Airway epithelial cell (primary cell): ENCODE measurements around the gene ATP8B1. TPM values are rescaled to one million over a fixed set of nuclear protein-coding genes. Genes with fewer than 3 reads are reported as not detected.

Source experiments
- total RNA-seq: library from RNA; depleted of rRNA; stranded (reverse); fragments of >200 nt; gene quantifications from 2 replicates; pipeline ENCODE4 v1.2.3, GENCODE V29; 2015

ATP8B1 gene
- total RNA-seq, result 16.1 and 23.5 TPM in 2 replicates

GRCh38 chr18:57803103-57803969 lies at the start of gene ATP8B1:
Gene ATP8B1 (minus strand): TSS chr18:57803315. CDS start chr18:57731807, 71,508 bp downstream.

Other genes starting within 250 kb of the ATP8B1 start
- 20.0 and 26.1 TPM in 2 replicates for gene FECH, start 216.6 kb downstream of the ATP8B1 start, total RNA-seq
- 124 and 127 TPM in 2 replicates for gene NARS1, start 181.5 kb downstream of the ATP8B1 start, total RNA-seq
- 47.4 and 51.2 TPM in 2 replicates for gene NEDD4L, start 240.9 kb upstream of the ATP8B1 start, total RNA-seq